Rectal smooth muscle tissue (tissue), 1 donor: ENCODE data around the gene OSCAR.
A peak's percentile ranks its signal among the peaks of the same experiment; 100 is the strongest.
"Not testable (repeated sequence)": the region's sequence is repeated elsewhere in the genome, so short reads cannot be mapped to it uniquely, and the experiment has no call there.

Experiments
- H3K27ac ChIP-seq: one replicate; pipeline ENCODE4 v1.7.0; 2013; ENCODE audit warnings: low read depth, low read length, inconsistent platforms
- H3K27me3 ChIP-seq: one replicate; pipeline ENCODE4 v1.7.0; 2013; ENCODE audit warnings: low read length; ENCODE audit not compliant: control insufficient read depth, insufficient read depth
- H3K36me3 ChIP-seq: one replicate; pipeline ENCODE4 v1.7.0; 2013; ENCODE audit warnings: low read length; ENCODE audit not compliant: control insufficient read depth, insufficient read depth
- H3K4me1 ChIP-seq: one replicate; pipeline ENCODE4 v1.7.0; 2013; ENCODE audit warnings: low read length; ENCODE audit not compliant: control insufficient read depth, insufficient read depth
- H3K4me3 ChIP-seq: one replicate; pipeline ENCODE4 v1.7.0; 2013; ENCODE audit warnings: low read length
- H3K9ac ChIP-seq: one replicate; pipeline ENCODE4 v1.7.0; 2013; ENCODE audit warnings: low read length

OSCAR gene

GRCh38 chr19:54096617-54097106 is 3.9 kb downstream of the OSCAR start:
- Histone ChIP-seq H3K27ac (no peak overlapping the region), H3K27me3 (peaks cover 15% of the 10 kb centered on the region), H3K9ac (no peak overlapping the region), H3K4me1 (peaks cover 3% of the 10 kb centered on the region), H3K36me3 (no peaks in the 10 kb centered on the region), H3K4me3 (peak overlapping the region; percentile 41)

DNA sequence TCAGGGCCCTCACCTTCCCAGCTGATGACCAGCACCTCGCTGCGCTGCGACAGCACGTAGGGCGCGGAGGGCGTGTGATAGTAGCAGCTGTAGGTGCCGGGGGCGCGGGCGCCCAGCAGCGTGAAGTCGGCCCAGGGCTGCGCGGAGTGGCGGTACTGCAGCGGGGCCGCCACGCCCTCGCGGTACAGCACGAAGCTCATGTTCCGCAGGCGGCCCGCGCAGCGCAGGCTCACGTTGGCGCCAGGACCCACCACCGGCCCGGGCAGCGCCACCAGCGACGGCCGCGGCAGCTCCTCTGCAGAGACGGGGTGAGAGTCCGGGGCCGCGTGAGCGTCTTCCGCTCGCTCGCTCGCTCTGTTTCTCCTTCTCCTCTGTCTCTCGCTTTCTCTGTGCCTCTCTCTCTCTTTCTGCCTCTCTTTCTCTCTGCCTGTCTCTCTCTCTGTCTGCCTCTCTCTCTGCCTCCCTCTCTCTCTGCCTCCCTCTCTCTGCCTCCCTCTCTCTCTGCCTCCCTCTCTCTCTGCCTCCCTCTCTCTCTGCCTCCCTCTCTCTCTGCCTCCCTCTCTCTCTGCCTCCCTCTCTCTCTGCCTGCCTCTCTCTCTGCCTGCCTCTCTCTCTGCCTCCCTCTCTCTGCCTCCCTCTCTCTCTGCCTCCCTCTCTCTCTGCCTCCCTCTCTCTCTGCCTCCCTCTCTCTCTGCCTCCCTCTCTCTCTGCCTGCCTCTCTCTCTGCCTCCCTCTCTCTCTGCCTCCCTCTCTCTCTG is 4.6 kb downstream of the OSCAR start:
- Histone ChIP-seq H3K27me3 (peaks cover 15% of the 10 kb centered on the region), H3K4me3 (peak overlapping the region; percentile 46)
- H3K36me3 ChIP-seq, H3K27ac ChIP-seq, H3K9ac ChIP-seq, H3K4me1 ChIP-seq: not testable (repeated sequence)

GRCh38 chr19:54095136-54095858 is 5.3 kb downstream of the OSCAR start:
- Histone ChIP-seq H3K36me3 (no peaks in the 10 kb centered on the region), H3K27ac (no peak overlapping the region)

DNA sequence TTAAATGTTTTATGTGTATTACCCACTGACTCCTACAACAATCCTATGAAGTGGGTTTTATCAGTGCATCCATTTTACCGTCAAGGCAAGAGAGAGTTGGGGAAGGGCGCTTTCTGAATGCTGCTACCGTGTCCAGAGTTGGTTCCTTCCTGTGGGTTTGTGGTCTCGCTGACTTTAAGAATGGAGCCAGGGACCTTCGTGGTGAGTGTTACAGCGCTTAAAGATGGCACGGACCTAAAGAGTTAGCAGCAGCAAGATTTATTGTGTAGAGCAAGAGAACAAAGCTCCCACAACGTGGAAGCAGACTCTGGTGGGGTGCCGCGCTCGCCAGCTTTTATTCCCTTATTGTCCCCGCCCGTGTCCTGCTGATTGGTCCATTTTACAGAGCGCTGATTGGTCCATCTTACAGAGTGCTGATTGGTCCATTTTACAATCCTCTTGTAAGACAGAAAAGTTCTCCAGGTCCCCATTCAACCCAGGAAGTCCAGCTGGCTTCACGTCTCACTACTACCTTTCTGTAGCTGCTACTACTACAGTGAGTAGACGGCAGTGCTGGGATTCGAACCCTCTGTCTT is 6.1 kb downstream of the OSCAR start:
- Histone ChIP-seq H3K9ac (no peak overlapping the region), H3K36me3 (no peaks in the 10 kb centered on the region), H3K27ac (no peak overlapping the region), H3K4me1 (peaks cover 3% of the 10 kb centered on the region), H3K27me3 (peaks cover 15% of the 10 kb centered on the region), H3K4me3 (no peak overlapping the region)

More at GRCh38 chr19:54095136-54095858, 5.3 kb downstream of the OSCAR start:
- peak overlapping the region; percentile 46 for H3K4me3 ChIP-seq
- peaks cover 15% of the 10 kb centered on the region for H3K27me3 ChIP-seq
- no peak overlapping the region for H3K9ac ChIP-seq
- H3K4me1 ChIP-seq, result peaks cover 3% of the 10 kb centered on the region

DNA sequence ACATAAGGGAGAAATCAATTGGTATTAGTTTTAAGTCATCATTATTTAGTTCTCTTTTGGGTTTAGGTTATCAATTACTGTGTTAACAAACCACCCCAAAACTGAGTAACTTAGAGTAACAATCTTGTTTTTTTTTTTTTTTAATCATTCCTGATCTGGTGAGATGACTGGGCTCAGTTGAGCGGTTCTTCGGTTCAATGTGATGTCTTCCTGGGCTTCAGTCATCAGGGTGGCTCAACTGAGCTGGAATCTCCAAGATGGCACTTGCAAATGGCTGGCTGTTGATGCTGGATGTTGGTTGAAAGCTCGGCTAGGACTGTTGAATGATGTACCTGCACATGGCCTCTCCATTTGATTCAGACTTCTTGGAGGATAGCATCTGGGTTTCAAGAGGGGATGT is 16.2 kb downstream of the OSCAR start:
- Histone ChIP-seq H3K36me3 (no peaks in the 10 kb centered on the region), H3K27me3 (no peaks in the 10 kb centered on the region), H3K9ac (no peak overlapping the region), H3K4me1 (no peaks in the 10 kb centered on the region), H3K4me3 (no peak overlapping the region), H3K27ac (no peak overlapping the region)

DNA sequence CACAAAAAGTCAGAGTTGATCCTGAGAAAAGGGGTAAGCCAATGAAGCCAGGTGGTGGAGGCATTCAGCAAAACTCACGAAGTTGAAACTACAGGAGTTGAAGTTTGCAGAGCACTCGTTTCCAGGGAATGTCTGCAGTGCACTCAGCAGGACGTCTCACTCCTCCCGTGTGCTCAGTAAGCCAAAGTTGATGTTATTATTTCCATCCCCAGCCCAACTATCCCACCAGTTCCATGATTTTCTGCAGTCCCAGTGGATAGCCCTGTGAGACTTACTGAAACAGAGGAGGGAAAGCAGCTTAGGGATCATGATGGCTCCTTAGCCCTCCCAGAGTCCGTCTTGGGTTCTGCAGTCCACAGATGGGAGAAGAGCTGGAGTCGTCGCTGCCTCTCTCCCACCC is 19.6 kb downstream of the OSCAR start, which contains the start of gene TARM1:
Gene TARM1 (minus strand): TSS at position 334 of the 400 bp plus-strand sequence. CDS start 25 bp downstream, at position 309.
- H3K4me1 ChIP-seq, result no peaks in the 10 kb centered on the region
- H3K27me3 ChIP-seq, result no peaks in the 10 kb centered on the region
- H3K36me3 ChIP-seq, result no peaks in the 10 kb centered on the region
- H3K9ac ChIP-seq, result no peak within 1 kb of the TSS
- H3K27ac ChIP-seq, result no peak within 1 kb of the TSS
- no peak within 1 kb of the TSS for H3K4me3 ChIP-seq

DNA sequence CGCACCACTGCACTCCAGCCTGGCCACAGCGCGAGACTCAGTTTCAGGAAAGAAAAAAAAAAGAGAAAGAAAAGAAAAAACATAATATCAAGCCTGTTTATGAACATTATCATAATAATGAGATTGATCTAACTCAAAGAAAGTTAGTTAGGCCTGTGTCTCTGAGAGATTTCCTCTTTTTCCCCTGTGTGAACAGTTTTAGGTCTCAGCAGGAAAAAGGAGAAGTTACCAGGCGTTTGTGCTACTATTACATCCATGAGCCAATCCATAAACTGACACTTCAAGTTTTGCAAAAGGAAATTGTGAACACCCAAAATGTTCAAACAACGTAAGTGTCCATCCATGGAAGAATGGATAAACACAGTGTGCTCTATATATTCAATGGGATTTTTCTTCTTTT is 23.3 kb downstream of the OSCAR start:
- no peak overlapping the region for H3K9ac ChIP-seq
- H3K4me3 ChIP-seq, result no peak overlapping the region
- H3K4me1 ChIP-seq, result no peaks in the 10 kb centered on the region
- no peaks in the 10 kb centered on the region for H3K27me3 ChIP-seq
- no peaks in the 10 kb centered on the region for H3K36me3 ChIP-seq
- H3K27ac ChIP-seq, result no peak overlapping the region

DNA sequence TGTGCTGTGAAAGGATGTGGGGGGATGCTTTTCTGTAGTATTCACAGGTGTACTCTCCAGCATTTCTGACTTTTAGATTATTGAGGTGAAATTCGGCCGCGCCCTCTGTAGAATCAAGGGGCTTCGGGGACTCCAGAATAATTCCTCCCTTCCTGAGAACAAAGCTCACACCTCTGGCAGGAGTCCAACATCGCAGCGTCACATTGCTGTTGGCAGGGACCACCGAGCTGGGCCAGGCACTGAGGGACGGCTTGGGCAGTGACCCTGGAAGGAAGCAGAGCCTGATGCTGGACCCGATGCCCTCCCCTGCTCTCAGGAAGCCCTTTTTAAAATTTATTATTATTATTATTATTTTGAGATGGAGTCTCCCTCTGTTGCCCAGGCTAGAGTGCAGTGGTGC is 25.8 kb downstream of the OSCAR start:
- no peak overlapping the region for H3K9ac ChIP-seq
- H3K4me1 ChIP-seq, result no peaks in the 10 kb centered on the region
- no peaks in the 10 kb centered on the region for H3K36me3 ChIP-seq
- H3K27ac ChIP-seq, result no peak overlapping the region
- no peak overlapping the region for H3K4me3 ChIP-seq
- H3K27me3 ChIP-seq, result no peaks in the 10 kb centered on the region

DNA sequence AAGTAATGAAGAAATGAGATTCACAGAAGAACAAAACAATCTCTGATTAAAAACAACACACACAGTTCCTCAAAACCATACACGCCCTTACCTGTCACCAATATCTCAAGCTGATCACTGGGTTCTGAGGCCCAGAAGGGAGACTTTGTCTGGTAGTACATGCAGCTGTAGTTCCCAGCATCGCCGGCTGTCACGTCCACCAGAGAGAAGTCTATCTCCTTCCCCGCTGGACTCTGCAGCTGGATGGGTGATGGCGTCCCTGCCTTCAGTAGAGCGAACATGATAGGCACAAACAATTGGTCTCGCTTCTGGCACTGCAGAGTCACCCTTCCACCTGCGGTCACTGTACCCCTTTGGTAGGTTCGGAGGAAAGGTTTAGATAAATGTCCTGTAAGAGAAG is 26.8 kb downstream of the OSCAR start:
- Histone ChIP-seq H3K9ac (no peak overlapping the region), H3K27me3 (no peaks in the 10 kb centered on the region), H3K27ac (no peak overlapping the region), H3K4me1 (no peaks in the 10 kb centered on the region), H3K4me3 (no peak overlapping the region), H3K36me3 (no peaks in the 10 kb centered on the region)

GRCh38 chr19:54069470-54069869 is 31.1 kb downstream of the OSCAR start:
- Histone ChIP-seq H3K9ac (no peak overlapping the region), H3K4me3 (no peak overlapping the region), H3K36me3 (no peaks in the 10 kb centered on the region), H3K4me1 (no peaks in the 10 kb centered on the region), H3K27me3 (no peaks in the 10 kb centered on the region), H3K27ac (no peak overlapping the region)

GRCh38 chr19:54063350-54064116 is 37.1 kb downstream of the OSCAR start, which contains the start of gene VSTM1:
Gene VSTM1, minus strand, starts transcription at chr19:54063897. Its CDS starts 120 bp downstream, at chr19:54063777.
- Histone ChIP-seq H3K27me3 (no peaks in the 10 kb centered on the region), H3K9ac (no peak within 1 kb of the TSS), H3K4me1 (no peaks in the 10 kb centered on the region), H3K36me3 (no peaks in the 10 kb centered on the region), H3K4me3 (no peak within 1 kb of the TSS), H3K27ac (no peak within 1 kb of the TSS)

DNA sequence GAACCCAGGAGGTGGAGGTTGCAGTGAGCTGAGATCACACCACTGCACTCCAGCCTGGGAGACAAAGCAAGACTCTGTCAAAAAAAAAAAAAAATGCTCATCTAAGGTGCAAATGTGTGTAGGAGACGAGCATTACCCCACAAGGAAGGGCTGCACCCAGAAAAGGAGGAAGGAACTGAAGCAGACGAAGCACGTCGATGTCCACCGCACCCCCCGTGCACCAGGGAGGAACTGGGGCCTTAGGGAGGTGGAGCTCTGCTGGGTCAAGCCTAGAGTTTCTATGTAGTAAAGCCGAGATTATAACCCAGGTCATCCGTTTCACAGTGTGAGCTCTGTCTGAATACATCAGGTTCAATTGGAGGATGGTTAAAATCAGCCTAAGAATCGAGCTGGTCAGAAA is 38.0 kb downstream of the OSCAR start:
- Histone ChIP-seq H3K36me3 (no peaks in the 10 kb centered on the region), H3K4me1 (no peaks in the 10 kb centered on the region), H3K27me3 (no peaks in the 10 kb centered on the region), H3K9ac (no peak overlapping the region), H3K4me3 (no peak overlapping the region), H3K27ac (no peak overlapping the region)
